Measurements from ENCODE around the gene FOXC2.

- TF ChIP-seq POLR2AphosphoS5 (IDR thresholded peaks at IDR 0.05; ENCODE audit: low read depth, low read length) (no peak), POLR2A (IDR thresholded peaks at IDR 0.05; ENCODE audit: low read depth, low read length) (no peak)
Measured at GRCh38 chr16:86538196-86538780, 28.3 kb upstream of the FOXC2 start.
